ENCODE data around the gene RGL4. TPM values are rescaled to one million over a fixed set of nuclear protein-coding genes. Genes with fewer than 3 reads are reported as not detected.

The RGL4 gene
- total RNA-seq, 1 donor from 2014 or later = 0.40 TPM

DNA sequence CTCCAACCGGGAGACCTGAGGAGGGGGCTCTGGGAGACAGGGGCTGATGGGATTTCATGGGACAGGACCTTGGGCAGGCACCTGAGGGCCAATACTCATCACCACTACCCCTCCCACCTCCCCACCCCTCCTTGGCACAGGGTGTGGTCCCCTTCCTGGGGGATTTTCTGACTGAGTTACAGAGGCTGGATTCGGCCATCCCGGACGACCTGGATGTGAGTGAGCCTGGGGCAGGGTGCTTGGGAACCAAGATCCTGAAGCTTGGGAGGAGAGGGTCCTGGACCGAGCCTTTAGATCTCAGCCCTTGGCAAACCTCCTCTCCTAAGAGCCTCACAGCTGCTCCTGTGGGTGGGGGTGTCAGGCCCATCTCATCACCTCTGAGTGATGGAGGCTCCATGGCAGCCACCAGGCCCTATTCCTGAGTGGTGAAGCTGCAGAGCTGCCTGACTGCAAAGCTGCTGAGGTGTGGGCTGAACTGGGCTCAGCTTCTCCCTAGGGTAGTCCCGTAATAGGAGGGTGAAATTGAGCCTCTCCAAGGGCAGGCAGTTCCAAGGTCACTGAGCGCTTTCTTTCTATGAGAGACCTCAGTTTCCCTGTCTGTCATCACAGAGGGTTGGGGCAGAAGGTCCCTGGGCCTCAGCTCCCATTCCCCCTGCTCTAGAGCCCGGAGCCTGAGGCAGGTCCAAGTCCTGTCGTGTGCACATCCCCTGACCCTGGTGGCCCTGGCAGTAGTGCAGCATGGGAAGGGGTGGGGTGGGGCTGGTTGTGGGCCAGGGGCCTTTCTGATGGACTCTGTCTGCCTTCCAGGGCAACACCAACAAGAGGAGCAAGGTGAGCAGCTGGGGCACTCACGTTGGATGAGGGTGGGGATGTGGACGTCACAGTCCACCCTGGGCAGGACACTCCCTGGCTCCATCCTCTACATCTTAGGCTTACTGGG lies 6.5 kb downstream of the RGL4 start:
- no peak for DNase-seq (ENCODE audit: low read depth)

DNA sequence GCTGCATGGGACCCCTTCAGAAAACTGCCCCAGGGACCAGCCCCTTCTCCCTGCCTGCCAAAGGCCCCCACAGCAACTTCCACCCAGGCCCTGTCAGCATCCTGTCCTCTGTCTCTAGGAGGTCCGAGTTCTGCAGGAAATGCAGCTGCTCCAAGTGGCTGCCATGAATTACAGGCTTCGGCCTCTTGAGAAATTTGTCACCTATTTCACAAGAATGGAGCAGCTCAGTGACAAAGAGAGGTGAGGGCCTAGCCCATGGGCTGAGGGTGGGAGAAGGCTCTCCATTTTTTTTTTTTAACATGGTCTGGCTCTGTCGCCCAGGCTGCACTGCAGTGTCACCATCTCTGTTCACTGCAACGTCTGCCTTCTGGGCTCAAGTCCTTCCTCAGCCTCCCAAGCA lies 7.3 kb downstream of the RGL4 start:
- DNase-seq (ENCODE audit: low read depth) = no peak

DNA sequence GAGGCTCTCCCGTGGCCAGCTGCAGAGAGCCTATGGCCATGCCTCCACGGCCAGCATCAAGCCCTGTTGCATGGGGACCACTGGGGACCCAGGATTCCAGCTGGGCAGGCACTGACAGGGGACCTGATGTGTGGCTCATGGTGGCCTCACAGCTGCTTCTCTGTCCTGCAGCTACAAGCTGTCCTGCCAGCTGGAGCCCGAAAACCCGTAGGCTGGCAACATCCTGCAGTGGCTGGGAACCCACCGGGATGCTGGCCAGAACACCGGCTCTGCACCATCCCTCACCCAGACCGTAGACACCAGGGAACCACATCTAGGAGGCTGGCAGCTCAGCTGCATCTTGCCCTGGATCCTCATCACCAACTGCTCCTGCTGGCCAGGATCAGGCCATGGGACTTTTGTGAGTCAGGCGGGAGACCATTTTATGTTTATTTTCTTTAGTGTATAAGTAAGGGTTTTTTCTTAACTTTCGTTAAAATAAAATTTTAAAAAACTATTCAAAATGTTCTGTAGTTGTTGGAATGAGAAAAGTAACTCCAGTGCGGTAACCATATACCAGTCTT lies 7.9 kb downstream of the RGL4 start:
- DNase-seq (ENCODE audit: low read depth) = no peak

DNA sequence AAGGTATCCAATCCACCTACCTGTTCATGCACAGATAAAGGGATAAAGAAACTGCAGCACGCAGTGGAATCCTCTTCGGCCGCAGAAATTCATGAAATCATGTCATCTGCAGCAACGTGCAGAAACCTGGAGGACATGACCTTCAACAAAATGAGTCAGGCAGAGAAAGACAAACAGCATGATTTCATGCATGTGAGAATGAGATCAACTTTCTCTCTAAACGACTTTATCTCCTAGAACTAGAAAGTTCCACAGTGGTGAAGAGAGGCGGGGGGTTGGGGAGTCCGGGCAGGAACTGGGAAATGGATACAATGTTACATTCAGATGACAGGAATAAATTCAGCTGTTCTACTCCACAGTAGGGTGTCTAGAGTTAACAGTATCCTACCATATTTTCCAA lies 9.9 kb downstream of the RGL4 start:
- DNase-seq (ENCODE audit: low read depth) = no peak

DNA sequence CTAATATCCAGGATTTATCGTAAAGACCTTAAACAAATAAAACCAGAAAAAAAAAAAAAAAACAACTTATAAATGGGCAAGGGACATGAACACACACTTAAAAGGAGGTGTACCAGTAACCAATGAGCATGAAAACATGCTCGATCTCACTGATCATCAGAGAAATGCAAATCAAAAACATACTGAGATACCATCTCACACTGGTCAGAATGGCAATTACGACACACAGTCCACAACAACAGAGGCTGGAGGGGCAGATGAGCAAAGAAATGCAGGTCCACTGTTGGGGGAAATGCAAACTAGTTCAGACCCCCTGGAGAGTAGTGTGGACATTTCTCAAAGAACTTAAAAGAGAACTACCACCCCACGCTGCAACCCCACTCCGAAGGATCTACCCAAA lies 13.2 kb downstream of the RGL4 start:
- DNase-seq (ENCODE audit: low read depth) = no peak

DNA sequence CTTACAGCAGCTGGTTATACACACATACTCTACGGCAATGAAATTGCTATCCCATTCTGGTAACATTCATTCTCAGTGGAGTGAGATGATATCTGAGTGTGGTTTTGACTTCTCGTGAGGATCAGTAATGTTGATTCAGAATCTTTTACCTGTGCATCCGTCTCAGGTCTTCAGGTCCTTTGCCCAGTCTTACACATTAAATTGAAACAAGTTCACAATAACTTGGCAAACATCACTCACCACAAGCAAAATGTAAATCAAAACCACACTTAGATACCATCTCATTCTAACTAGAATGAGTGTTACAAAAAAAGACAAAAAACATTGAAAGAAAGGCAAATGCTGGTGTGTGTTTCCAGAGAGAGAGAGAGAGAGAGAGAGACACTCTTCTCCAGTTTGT lies 14.0 kb downstream of the RGL4 start:
- no peak for DNase-seq (ENCODE audit: low read depth)

DNA sequence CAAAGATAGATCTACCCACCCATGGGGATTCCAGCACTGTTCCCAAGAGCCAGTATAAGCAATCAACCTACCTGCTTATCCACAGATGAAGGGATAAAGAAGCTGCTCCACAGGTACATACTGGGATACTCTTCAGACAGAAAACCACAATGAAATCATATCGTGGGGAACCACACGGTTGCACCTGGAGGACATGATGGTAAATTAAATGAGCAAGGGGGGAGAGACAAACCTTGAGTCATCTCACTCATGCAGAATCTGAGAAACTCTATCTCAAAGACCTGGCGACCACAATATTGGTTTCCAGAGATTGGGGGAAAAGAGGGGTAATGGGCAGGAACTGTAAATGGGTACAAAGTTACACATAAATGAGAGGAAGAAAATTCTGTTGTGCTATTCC lies 14.5 kb downstream of the RGL4 start:
- no peak for DNase-seq (ENCODE audit: low read depth)

DNA sequence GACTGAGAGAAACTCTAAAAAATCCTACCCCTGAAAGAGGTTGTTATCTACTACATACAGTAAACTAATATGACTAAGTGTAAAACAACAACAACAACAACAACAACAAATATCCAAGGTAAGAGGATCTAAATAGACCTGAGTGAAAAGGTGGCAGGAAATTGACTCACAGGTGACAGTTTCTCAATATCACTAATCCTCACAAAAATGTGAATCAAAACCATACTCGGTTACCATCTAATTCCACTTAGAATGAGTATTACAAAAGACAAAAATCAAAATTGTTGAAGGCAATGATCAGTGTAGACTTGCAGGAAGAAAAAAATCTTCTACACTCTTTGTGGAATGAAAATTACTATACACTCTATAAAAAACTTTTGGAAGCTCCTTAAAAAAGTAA lies 17.5 kb downstream of the RGL4 start:
- no peak for DNase-seq (ENCODE audit: low read depth)

DNA sequence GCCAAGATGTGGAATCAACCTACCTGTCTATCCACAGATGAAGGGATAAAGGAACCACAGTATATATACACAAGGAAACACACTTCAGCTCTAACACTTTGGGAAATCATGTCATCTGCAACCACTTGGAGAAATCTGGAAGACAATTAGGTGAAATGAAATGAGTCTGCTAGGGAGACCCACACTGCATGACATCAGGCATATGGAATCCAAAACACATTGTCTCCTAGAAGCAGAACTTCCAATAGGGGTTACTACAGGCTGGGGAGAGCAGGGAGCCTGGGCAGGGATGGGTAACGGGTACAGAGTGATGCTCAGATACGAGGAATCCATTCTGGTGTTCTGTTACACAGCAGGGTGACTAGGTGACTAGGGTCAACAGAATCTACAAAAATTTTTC lies 18.3 kb downstream of the RGL4 start:
- no peak for DNase-seq (ENCODE audit: low read depth)

DNA sequence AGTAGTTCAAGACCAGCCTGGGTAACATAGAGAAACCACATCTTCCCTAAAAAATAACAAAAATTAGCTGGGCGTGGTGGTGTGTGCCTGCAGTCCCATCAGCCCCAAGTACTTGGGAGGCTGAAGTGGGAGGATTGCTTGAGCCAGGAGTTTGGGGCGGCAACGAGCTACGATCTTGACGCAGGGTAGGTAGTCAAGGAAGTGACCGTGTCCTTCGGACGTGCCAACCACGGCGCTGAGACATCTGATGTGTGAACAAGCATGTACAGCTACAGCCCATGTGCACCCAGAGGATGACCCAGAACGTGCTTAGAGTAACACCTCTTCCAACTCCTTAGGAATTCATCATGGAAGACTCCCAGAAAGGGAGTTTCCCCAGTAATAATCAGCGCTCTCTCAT lies 21.4 kb downstream of the RGL4 start:
- no peak for DNase-seq (ENCODE audit: low read depth)

DNA sequence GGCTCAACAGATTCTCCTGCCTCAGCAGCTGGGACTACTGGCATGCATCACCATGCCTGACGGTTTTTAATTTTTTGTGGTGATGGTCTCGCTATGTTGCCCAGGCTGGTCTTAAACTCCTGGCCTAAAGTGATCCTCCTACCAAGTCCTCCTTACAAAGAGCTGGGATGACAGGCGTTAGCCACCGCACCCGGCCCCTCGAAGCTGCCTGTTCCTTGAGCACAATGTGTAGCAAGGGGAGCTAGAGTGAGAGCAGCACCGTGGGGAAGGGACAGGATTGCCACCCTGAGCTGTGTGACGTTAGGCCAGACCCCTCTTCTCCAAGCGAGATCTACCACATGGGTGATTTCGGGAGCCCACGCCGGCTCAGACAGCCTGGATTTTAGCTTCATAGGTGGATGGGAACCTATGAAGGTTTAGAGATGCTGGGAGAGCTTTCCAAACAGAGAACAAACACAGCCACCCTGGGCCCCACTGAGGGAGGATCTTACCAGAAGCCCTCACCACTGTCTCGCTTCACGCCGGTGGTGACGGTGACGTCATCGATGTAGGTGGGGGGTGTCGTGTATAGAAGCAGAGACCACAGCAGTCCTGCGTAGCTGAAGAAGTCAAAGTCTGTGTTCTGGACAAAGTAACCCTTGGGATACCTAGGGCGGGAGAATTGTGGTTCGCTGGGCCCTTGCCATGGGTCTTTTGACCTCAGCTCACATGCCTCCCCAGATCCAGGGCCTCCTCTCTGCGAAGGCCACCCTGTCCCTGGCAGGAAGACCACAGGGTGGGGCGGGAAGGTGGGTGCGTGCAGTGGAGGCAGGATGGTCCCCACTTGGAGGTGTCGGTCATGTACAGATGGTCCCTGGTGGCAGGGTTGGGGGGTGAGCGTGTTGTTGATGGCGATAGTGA lies 23.1 kb downstream of the RGL4 start:
- DNase-seq (ENCODE audit: low read depth) = no peak

DNA sequence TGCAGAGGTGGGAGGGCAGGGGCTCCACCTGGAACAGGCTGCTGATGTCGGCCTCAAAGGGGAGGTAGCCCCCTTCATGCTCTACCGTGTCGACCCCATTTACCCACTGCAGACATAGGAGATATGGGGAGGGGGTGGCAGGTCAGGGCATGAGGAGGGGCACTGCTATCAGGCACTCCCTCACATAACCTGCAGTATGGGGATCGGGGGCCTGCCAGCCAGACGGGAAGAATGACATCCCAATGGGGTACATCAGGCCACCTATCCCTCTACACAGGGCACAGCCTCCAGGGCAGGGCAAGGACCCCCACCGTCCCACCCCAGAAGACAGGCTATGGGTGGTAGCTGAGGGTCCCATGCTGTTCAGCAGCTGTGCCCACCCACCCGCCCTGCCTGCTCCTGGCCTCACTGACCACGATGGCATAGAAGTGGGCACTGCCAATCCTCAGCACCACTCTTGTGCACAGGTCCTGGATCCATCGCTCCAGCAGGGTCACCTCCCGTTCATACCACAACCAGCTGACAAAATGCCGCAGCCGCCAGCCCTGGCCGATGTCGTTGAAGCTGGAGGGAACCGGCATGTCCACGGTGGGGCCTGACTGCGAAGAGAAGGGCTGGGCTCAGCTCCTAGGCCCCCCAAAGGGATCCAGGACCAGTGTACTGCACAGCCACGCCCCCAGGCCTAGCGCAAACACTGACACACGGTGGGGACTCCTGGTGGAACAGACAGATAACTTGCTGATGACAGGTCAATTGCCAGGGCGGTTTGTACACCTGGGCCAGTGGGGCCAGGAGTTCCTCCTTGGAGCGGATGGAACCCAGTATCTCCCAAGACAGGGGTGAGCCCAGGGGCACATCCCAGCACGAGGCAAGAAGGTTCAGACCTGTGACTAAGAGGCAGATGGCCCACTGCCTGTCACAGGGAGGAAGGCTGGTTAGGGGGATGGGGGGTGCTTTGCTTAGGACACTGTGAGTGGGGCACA lies 24.1 kb downstream of the RGL4 start:
- no peak for DNase-seq (ENCODE audit: low read depth)

DNA sequence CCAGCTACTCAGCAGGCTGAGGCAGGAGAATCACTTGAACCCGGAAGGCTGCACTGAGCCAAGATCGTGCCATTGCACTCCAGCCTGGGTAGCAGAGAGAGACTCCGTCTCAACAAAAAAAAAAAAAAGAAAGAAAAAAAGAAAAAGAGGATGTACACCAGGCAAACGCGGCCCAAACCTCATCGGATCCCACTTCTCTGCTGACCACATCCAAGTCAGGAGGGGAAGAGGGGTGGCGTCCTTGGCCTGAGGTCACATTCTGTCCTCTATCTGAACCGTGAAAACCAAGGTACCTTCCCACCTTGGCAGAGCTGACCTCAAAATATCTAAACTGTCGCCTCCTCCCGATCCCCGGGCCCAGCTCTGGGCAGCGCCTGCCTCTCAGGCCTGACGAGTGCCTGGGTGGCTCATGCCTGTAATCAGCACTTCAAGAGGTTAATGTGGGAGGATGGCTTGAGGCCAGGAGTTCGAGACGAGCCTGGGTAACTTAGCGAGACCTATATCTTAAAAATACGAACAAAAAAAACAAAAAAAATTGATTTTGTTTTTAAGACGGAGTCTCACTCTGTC lies 25.1 kb downstream of the RGL4 start:
- no peak for DNase-seq (ENCODE audit: low read depth)

DNA sequence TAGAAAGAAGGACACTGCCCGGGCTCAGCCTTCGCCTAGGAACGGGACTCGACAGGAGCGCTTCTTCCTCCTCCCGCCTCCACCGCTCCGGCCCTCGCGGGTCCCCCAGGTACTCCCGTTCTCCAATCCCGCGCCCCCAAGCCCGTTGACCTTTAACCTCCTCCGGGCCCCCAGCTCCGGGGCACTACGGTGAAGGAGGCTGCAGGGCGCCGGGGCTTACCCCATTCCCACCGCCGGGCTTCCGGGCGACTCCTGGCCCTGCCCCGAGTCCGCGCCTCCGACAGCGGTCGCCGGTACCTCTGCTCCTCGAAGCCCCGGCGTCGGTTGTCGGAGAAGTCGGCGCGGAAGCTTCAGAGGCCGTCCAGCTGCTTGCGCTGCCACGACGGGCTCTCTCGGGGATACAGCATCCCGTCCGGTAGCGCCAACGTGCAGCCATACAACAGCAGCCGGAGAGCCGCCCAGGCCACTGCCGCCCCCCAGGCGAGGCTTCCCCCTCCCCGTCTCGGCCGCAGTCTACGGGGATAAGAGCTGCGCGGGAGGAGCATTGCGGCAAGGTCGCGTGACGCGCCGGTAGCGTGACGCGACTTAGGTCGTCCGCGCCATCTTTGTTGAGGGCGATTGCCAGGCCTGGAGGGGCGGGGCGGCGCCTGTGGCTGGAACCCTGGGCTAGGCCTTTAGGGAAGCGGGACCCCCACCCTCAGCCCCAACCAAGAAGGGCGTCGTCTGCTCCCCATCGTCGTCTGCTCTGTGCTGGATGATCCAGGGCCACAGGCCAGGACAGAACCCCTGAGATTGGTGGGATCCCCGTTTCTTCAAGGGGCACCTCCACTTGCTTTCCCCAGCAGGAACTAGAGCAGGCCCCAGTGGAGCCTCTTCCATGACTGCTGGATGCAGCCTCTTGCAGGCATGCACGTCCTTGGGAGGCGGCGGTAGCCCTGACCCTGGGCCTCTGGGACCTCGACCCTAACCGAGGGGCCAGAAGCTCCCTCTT lies 26.3 kb downstream of the RGL4 start:
- DNase-seq (ENCODE audit: low read depth) = peak; percentile 86

DNA sequence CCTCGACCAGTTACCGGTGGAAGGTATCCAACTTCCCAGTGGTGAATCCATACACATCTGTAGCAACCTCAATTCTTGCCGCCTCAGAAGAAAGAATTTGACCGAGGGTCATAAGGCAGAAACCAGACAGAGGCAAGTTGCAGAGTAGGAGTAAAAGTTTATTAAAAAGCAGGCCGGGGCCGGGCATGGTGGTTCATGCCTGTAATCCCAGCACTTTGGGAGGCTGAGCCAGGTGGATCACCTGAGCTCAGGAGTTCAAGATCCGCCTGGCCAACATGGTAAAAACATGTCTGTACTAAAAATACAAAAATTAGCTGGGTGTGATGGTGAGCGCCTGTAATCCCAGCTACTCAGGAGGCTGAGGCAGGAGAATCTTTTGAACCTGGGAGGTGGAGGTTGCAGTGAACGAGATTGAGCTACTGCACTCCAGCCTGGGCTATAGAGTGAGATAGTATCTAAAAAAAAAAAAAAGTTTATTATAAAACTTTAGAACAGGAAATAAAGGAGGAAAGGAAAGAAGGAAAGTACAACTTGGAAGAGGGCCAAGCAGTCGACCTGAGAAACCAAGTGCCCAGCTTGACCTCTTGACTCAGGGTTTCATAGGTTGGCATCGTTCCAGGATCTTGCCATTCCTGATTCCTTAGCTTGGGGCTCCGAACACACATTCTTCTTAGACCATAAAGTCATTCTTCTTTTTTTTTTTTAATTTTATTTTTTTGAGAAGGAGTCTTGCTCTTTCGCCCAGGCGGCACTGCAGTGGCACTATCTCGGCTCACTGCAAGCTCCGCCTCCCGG lies 27.8 kb downstream of the RGL4 start:
- no peak for DNase-seq (ENCODE audit: low read depth)

DNA sequence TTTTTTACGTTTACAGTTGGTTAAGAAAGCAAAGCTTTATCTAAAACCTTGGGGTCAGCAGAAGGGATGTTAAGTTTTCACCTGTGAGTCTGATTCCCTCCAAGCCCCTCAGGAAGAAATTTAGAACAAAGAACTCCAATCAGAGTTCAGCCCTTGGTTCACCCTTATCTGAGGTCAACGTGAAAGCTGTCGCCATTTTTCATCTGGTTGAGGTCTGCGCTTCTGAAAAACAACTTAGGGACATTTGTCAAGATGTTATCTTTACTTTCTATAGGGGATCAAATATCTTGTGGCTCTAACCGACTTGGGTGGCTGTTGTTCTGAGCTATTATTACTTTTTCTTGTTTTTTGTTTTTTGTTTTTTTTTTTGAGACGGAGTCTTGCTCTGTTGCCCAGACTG lies 30.0 kb downstream of the RGL4 start:
- DNase-seq (ENCODE audit: low read depth) = no peak

DNA sequence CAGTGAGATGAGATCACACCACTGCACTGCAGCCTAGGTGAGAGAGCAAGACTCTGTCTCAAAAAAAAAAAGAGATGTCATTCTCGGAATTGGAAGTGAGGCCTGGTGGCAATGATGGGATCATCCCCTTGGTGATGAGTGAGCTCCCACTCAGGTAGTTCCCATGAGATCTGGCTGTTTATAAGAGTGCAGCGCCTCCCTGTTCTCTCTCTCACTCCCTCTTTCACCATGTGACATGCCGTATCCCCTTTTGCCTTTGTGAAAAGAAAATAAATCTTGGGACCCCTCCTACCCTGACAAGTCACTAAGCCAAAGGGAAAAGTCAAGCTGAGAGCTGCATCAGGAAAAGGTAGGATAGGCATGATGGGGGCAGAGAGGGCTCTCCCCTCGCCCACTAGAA lies 31.3 kb downstream of the RGL4 start:
- no peak for DNase-seq (ENCODE audit: low read depth)

DNA sequence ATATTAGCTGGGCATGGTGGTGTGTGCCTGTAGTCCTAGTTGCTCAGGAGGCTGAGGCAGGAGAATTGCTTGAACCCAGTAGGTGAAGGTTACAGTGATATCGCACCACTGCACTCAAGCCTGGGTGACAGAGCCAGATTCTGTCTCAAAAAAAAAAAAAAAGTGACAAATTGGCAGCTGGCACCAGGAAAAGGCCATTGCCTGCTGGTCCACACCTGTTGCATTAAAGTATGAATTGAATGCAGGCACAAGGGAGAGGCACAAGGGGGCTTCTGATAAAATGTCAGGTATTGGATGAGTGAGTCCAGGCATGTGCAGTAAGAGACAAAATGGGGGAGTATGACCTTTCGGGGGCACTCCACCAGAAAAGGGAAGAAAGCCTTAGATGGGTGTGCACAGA lies 31.9 kb downstream of the RGL4 start:
- DNase-seq (ENCODE audit: low read depth) = no peak

Data from myocyte (in vitro differentiated cells).